Liver (tissue), 9 donors: ENCODE results near the gene HCN1. TPM values are rescaled to one million over a fixed set of nuclear protein-coding genes. Genes with fewer than 3 reads are reported as not detected.
"Not testable (repeated sequence)": the region's sequence is repeated elsewhere in the genome, so short reads cannot be mapped to it uniquely, and the experiment has no call there.

Source experiments
- DNase-seq: peaks from one replicate; pipeline ENCODE4 v3.0.0-alpha.2; 2017; ENCODE audit warnings: low spot score
- H3K27ac ChIP-seq, 2 donors: one replicate each; pipeline ENCODE4 v1.7.0; 2013; ENCODE audit warnings: inconsistent platforms in 2 of 2, low read length in 2 of 2, control low read depth in 1 of 2, low read depth in 1 of 2, mild to moderate bottlenecking in 1 of 2
- H3K27me3 ChIP-seq, 4 donors: one replicate each; pipeline versions ENCODE4 v1.6.1 to v1.7.0; 2013; ENCODE audit warnings: low read length in 3 of 4, inconsistent platforms in 1 of 4, mild to moderate bottlenecking in 1 of 4, moderate library complexity in 1 of 4; ENCODE audit not compliant: control insufficient read depth in 4 of 4, insufficient read depth in 4 of 4
- H3K36me3 ChIP-seq, 4 donors: one replicate each; pipeline versions ENCODE4 v1.6.1 to v1.7.0; 2013; ENCODE audit warnings: low read length in 3 of 4, mild to moderate bottlenecking in 3 of 4, low read depth in 1 of 4, moderate library complexity in 1 of 4; ENCODE audit not compliant: control insufficient read depth in 4 of 4, insufficient read depth in 3 of 4
- H3K4me1 ChIP-seq, 4 donors: one replicate each; pipeline versions ENCODE4 v1.6.1 to v1.7.0; 2013; ENCODE audit warnings: low read length in 3 of 4, mild to moderate bottlenecking in 3 of 4, moderate library complexity in 1 of 4; ENCODE audit not compliant: control insufficient read depth in 4 of 4, insufficient read depth in 4 of 4
- H3K4me3 ChIP-seq, 3 donors: one replicate each; pipeline versions ENCODE4 v1.6.1 to v1.7.0; 2013; ENCODE audit warnings: low read length in 3 of 3, control low read depth in 1 of 3, low read depth in 1 of 3, mild to moderate bottlenecking in 1 of 3
- H3K9ac ChIP-seq, 2 donors: one replicate each; pipeline ENCODE4 v1.7.0; 2013; ENCODE audit warnings: low read length in 2 of 2, mild to moderate bottlenecking in 2 of 2, moderate library complexity in 2 of 2, control low read depth in 1 of 2, low read depth in 1 of 2
- H3K9me3 ChIP-seq, 4 donors: one replicate each; pipeline versions ENCODE4 v1.6.1 to v1.7.0; 2013; ENCODE audit warnings: low read length in 3 of 4; ENCODE audit not compliant: control insufficient read depth in 4 of 4
- ATF3 ChIP-seq: IDR thresholded peaks from 2 replicates; pipeline ENCODE4 v1.6.1; 2016; ENCODE audit warnings: antibody characterized with exemption
- CTCF ChIP-seq: fragments of 150-350 bp; IDR thresholded peaks from 2 replicates; pipeline ENCODE4 v1.5.1; 2017; ENCODE audit warnings: improper control_type of control experiment, low read depth, low read length; ENCODE audit not compliant: missing input control
- EGR1 ChIP-seq, 2 donors: IDR thresholded peaks; 2 replicates each; pipeline ENCODE4 v1.6.1; 2016 to 2018; ENCODE audit warnings: antibody characterized with exemption in 2 of 2, low read depth in 2 of 2
- FOXA1 ChIP-seq: IDR thresholded peaks from 2 replicates; pipeline ENCODE4 v1.6.1; 2016; ENCODE audit warnings: antibody characterized with exemption
- FOXA2 ChIP-seq: IDR thresholded peaks from 2 replicates; pipeline ENCODE4 v1.6.1; 2016; ENCODE audit warnings: antibody characterized with exemption
- GABPA ChIP-seq, 2 donors: IDR thresholded peaks in 1 of 2; conservative IDR thresholded peaks in 1 of 2; 2 replicates each; pipeline ENCODE4 v1.6.1; 2016; ENCODE audit warnings: antibody characterized with exemption in 2 of 2, mild to moderate bottlenecking in 1 of 2, moderate library complexity in 1 of 2
- HNF4A ChIP-seq, 2 donors: conservative IDR thresholded peaks; 2 replicates each; pipeline ENCODE4 v1.6.1; 2016; ENCODE audit warnings: antibody characterized with exemption in 2 of 2, mild to moderate bottlenecking in 2 of 2
- HNF4G ChIP-seq: IDR thresholded peaks from 2 replicates; pipeline ENCODE4 v1.6.1; 2016; ENCODE audit warnings: antibody characterized with exemption
- JUND ChIP-seq, 2 donors: IDR thresholded peaks; 2 replicates each; pipeline ENCODE4 v1.6.1; 2016; ENCODE audit warnings: antibody characterized with exemption in 2 of 2
- MAX ChIP-seq: IDR thresholded peaks from 2 replicates; pipeline ENCODE4 v1.6.1; 2016; ENCODE audit warnings: antibody characterized with exemption
- NR2F2 ChIP-seq: IDR thresholded peaks from 2 replicates; pipeline ENCODE4 v1.6.1; 2016; ENCODE audit warnings: antibody characterized with exemption
- RAD21 ChIP-seq, 2 donors: IDR thresholded peaks; 2 replicates each; pipeline ENCODE4 v1.6.1; 2016; ENCODE audit warnings: antibody characterized with exemption in 2 of 2, mild to moderate bottlenecking in 2 of 2
- REST ChIP-seq: IDR thresholded peaks from 2 replicates; pipeline ENCODE4 v1.6.1; 2016; ENCODE audit warnings: antibody characterized with exemption, mild to moderate bottlenecking
- RXRA ChIP-seq, 2 donors: IDR thresholded peaks; 2 replicates each; pipeline ENCODE4 v1.6.1; 2017 to 2018; ENCODE audit warnings: antibody characterized with exemption in 2 of 2, mild to moderate bottlenecking in 1 of 2
- SP1 ChIP-seq: IDR thresholded peaks from 2 replicates; pipeline ENCODE4 v1.6.1; 2018; ENCODE audit warnings: antibody characterized with exemption, mild to moderate bottlenecking
- TAF1 ChIP-seq: conservative IDR thresholded peaks from 2 replicates; pipeline ENCODE4 v1.6.1; 2016; ENCODE audit warnings: antibody characterized with exemption, mild to moderate bottlenecking
- YY1 ChIP-seq: IDR thresholded peaks from 2 replicates; pipeline ENCODE4 v1.6.1; 2016; ENCODE audit warnings: antibody characterized with exemption, mild to moderate bottlenecking
- ZBTB33 ChIP-seq: IDR thresholded peaks from 2 replicates; pipeline ENCODE4 v1.6.1; 2016; ENCODE audit warnings: antibody characterized with exemption
- WGBS: extraction: QIAGEN DNeasy Blood & Tissue Kit; methylation state at CpG from one replicate; pipeline ENCODE4 v1.1.7; 2013; 5-methylcytosine and 5-hydroxymethylcytosine counted together
- polyA plus RNA-seq, 2 donors: library from polyadenylated mRNA; stranded (reverse) in 1 of 2; unstranded in 1 of 2; fragments of 200-250 nt in 1 of 2; fragments of >200 nt in 1 of 2; fragmentation: Nextera tagmentation in 1 of 2; extraction: Ambion mirVana in 1 of 2; gene quantifications; one replicate each; pipeline versions ENCODE4 v1.2.1 to v1.2.3, GENCODE V29; 2013 to 2015
- total RNA-seq, 2 donors: library from RNA; depleted of rRNA; stranded (reverse); fragments of >200 nt; gene quantifications; one replicate each; pipeline ENCODE4 v1.2.3, GENCODE V29; 2014
- donor health status: healthy.
- donor health status: healthy.
- donor health status: healthy.
- donor health status: healthy.
- donor health status: healthy.

The HCN1 gene
- total and polyA plus RNA-seq, 4 donors = under 0.01 TPM; not detected in 3

GRCh38 chr5:45372629-45373028 lies 323.6 kb downstream of the HCN1 start:
- WGBS = 90% methylated on average over 10 of the region's 10 CpGs
- no peak overlapping the region for H3K27ac ChIP-seq

GRCh38 chr5:45371423-45371822 lies 324.8 kb downstream of the HCN1 start:
- H3K9me3 ChIP-seq, H3K27me3 ChIP-seq, DNase-seq, H3K36me3 ChIP-seq, H3K9ac ChIP-seq, H3K4me1 ChIP-seq, H3K27ac ChIP-seq, H3K4me3 ChIP-seq: not testable (repeated sequence)
- 94% methylated on average over 8 of the region's 8 CpGs for WGBS

More at GRCh38 chr5:45372629-45373028, 323.6 kb downstream of the HCN1 start:
- Histone ChIP-seq H3K27me3 (no peaks in the 10 kb centered on the region), H3K4me1 (no peaks in the 10 kb centered on the region), H3K4me3 (no peak overlapping the region), H3K9ac (no peak overlapping the region), H3K36me3 (no peaks in the 10 kb centered on the region), H3K9me3 (no peaks in the 10 kb centered on the region)
- no peak for DNase-seq
- TF ChIP-seq HNF4G (no peak), JUND (IDR thresholded peaks at IDR 0.05) (no peak), FOXA2 (no peak), CTCF (no peak), ZBTB33 (no peak), RXRA (IDR thresholded peaks at IDR 0.05) (no peak), REST (no peak), SP1 (no peak), NR2F2 (no peak), EGR1 (IDR thresholded peaks at IDR 0.05; ENCODE audit: low read depth in 2 of 2) (no peak), HNF4A (conservative IDR thresholded peaks at IDR 0.05) (no peak), TAF1 (no peak), ATF3 (no peak), RAD21 (IDR thresholded peaks at IDR 0.05) (no peak), GABPA (IDR thresholded peaks at IDR 0.05 in 1 of 2, conservative IDR thresholded peaks at IDR 0.05 in 1 of 2) (no peak), FOXA1 (no peak), MAX (no peak), YY1 (no peak)
